H1 (cell line): ENCODE data around the gene MAGI2. TPM values are rescaled to one million over a fixed set of nuclear protein-coding genes. Genes with fewer than 3 reads are reported as not detected.

ENCODE experiments used
- SIN3A ChIP-seq, 2 experiments: IDR thresholded peaks in 1 of 2; conservative IDR thresholded peaks in 1 of 2; 2 replicates each; pipeline ENCODE4 v1.6.1; 2011 to 2012; ENCODE audit warnings: low read length in 2 of 2, improper control_type of control experiment in 1 of 2, low read depth in 1 of 2, mild to moderate bottlenecking in 1 of 2
- SP4 ChIP-seq: IDR thresholded peaks from 2 replicates; pipeline ENCODE4 v1.6.1; 2012; ENCODE audit warnings: low read length, inconsistent platforms
- TBP ChIP-seq: IDR thresholded peaks from 2 replicates; pipeline ENCODE4 v1.6.1; 2011; ENCODE audit warnings: low read depth, low read length, improper control_type of control experiment
- polyA plus RNA-seq, 7 experiments: library from polyadenylated mRNA; depleted of rRNA in 3 of 7; stranded (reverse) in 5 of 7; unstranded in 2 of 7; fragments of >200 nt in 5 of 7; fragments of 200-250 nt in 2 of 7; gene quantifications; 1 replicate in 5 of 7; 2 replicates in 1 of 7; 4 replicates in 1 of 7; pipeline versions ENCODE4 v1.2.1 to v1.2.3, GENCODE V29; 2011 to 2013; ENCODE audit warnings: missing spikeins in 2 of 7, mixed read lengths in 2 of 7
- total RNA-seq: library from RNA; stranded (reverse); fragmentation: NEBNext Ultra II Directional; extraction: Animal tissue kit (Norgen Biotek cat#: 25700); gene quantifications from 2 replicates; pipeline ENCODE4 v1.2.1, GENCODE V29; 2021

The MAGI2 gene
- total and polyA plus RNA-seq, 2 of the 8 experiments (the other 6 are each of a cell fraction or from before 2014, with no cell fraction given) = 6.0 to 27.3 TPM

DNA sequence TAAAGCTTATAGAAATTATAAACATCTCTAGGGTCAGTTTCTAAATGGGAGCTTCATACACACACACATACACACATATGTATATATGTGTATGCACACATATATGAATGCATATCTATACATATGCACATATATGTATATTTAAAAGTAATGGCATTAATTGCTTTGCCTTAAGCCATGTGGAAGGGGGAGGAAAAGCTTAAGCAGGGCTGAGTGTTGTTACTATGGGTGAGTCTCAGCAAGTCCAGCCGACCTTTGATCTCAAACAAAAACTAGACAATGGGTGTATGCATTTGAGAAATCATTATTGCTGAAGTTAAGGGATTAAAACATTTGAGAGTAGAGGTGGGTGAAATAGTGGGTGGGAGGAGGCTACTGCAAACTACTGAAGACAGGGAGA, 546.7 kb downstream of the MAGI2 start (continued):
- TF ChIP-seq TBP = no peak
- TF ChIP-seq SIN3A (conservative IDR thresholded peaks at IDR 0.05 in 1 of 2, IDR thresholded peaks at IDR 0.05 in 1 of 2; ENCODE audit: low read depth in 1 of 2, low read length in 2 of 2) = no peak
- no peak for TF ChIP-seq SP4
